Hepatocyte (in vitro differentiated cells): Measurements from ENCODE around the gene CDH4.

ENCODE experiments used
- CTCF ChIP-seq: fragments of 200-600 bp; sonication (generic); IDR thresholded peaks from 2 replicates; pipeline ENCODE4 v1.5.1; 2016; ENCODE audit warnings: antibody characterized with exemption, mild to moderate bottlenecking; ENCODE audit not compliant: poor library complexity
- EZH2 ChIP-seq: fragments of 200-600 bp; sonication (generic); IDR thresholded peaks from 2 replicates; pipeline ENCODE4 v1.6.1; 2016; ENCODE audit warnings: antibody characterized with exemption, mild to moderate bottlenecking, borderline replicate concordance
- EZH2phosphoT487 ChIP-seq: fragments of 200-600 bp; sonication (generic); IDR thresholded peaks from one replicate; pipeline ENCODE4 v1.6.1; 2018; ENCODE audit warnings: antibody characterized with exemption, mild to moderate bottlenecking, low read depth, moderate library complexity; ENCODE audit not compliant: unreplicated experiment, severe bottlenecking

- TF ChIP-seq CTCF, result no peak
- TF ChIP-seq EZH2phosphoT487, result no peak
- TF ChIP-seq EZH2, result no peak
These were observed 318.7 kb downstream of the CDH4 start for GRCh38 chr20:61570646-61571195.
